Tibial nerve (tissue), 4 donors: ENCODE data around the gene CCL8.

ENCODE experiments used
- CTCF ChIP-seq, 5 experiments: fragments of 200-600 bp in 3 of 5; fragments of 450-650 bp in 2 of 5; sonication (generic) in 3 of 5; IDR thresholded peaks; one replicate each; pipeline ENCODE4 v1.5.1; 2016 to 2019; ENCODE audit warnings: antibody characterized with exemption in 5 of 5, mild to moderate bottlenecking in 3 of 5, moderate library complexity in 2 of 5
- EP300 ChIP-seq, 2 donors: sonication (generic); formaldehyde crosslinking; IDR thresholded peaks; one replicate each; pipeline ENCODE4 v1.6.1; 2017; ENCODE audit warnings: antibody characterized with exemption in 2 of 2, mild to moderate bottlenecking in 1 of 2
- POLR2A ChIP-seq, 2 donors: fragments of 450-650 bp; IDR thresholded peaks; one replicate each; pipeline ENCODE4 v1.6.1; 2017; ENCODE audit warnings: antibody characterized with exemption in 2 of 2, mild to moderate bottlenecking in 2 of 2, moderate library complexity in 2 of 2

GRCh38 chr17:34349751-34350150 is 30.5 kb downstream of the CCL8 start:
- TF ChIP-seq CTCF (IDR thresholded peaks at IDR 0.05), result no peak
- TF ChIP-seq POLR2A (IDR thresholded peaks at IDR 0.05), result no peak
- no peak for TF ChIP-seq EP300 (IDR thresholded peaks at IDR 0.05)
